Skeletal muscle tissue (tissue), 4 donors: ENCODE data around the gene SHISAL2A. TPM values are rescaled to one million over a fixed set of nuclear protein-coding genes. Genes with fewer than 3 reads are reported as not detected.
"Not testable (repeated sequence)": the region's sequence is repeated elsewhere in the genome, so short reads cannot be mapped to it uniquely, and the experiment has no call there.

Experiments
- H3K27ac ChIP-seq: one replicate; pipeline ENCODE4 v1.7.0; 2013; ENCODE audit warnings: mild to moderate bottlenecking, low read depth, low read length, inconsistent platforms
- H3K27me3 ChIP-seq, 3 donors: one replicate each; pipeline ENCODE4 v1.7.0; 2013; ENCODE audit warnings: low read length in 3 of 3; ENCODE audit not compliant: control insufficient read depth in 3 of 3, insufficient read depth in 3 of 3
- H3K36me3 ChIP-seq, 3 donors: one replicate each; pipeline ENCODE4 v1.7.0; 2013; ENCODE audit warnings: low read length in 3 of 3; ENCODE audit not compliant: control insufficient read depth in 3 of 3, insufficient read depth in 3 of 3
- H3K4me1 ChIP-seq, 3 donors: one replicate each; pipeline ENCODE4 v1.7.0; 2013; ENCODE audit warnings: low read length in 3 of 3, mild to moderate bottlenecking in 3 of 3; ENCODE audit not compliant: control insufficient read depth in 3 of 3, insufficient read depth in 3 of 3
- H3K4me3 ChIP-seq, 3 donors: one replicate each; pipeline ENCODE4 v1.7.0; 2013; ENCODE audit warnings: low read length in 3 of 3
- H3K9ac ChIP-seq, 3 donors: one replicate each; pipeline ENCODE4 v1.7.0; 2013; ENCODE audit warnings: low read length in 3 of 3, mild to moderate bottlenecking in 3 of 3, moderate library complexity in 2 of 3, low read depth in 1 of 3
- H3K9me3 ChIP-seq, 3 donors: one replicate each; pipeline ENCODE4 v1.7.0; 2013; ENCODE audit warnings: low read length in 3 of 3; ENCODE audit not compliant: control insufficient read depth in 3 of 3
- total RNA-seq: library from RNA; depleted of rRNA; stranded (reverse); fragments of >200 nt; gene quantifications from one replicate; pipeline ENCODE4 v1.2.3, GENCODE V29; 2014
- donor health status: Osteomylitis.

Gene SHISAL2A
- total RNA-seq, 1 donor from 2014 or later: 0.52 TPM

- Histone ChIP-seq H3K27ac (peak overlapping the region; percentile 79), H3K9me3 (no peaks in the 10 kb centered on the region), H3K27me3 (no peaks in the 10 kb centered on the region), H3K4me3 (peak overlapping the region in 1 of 3 donors; percentile 15), H3K9ac (no peak overlapping the region), H3K36me3 (no peaks in the 10 kb centered on the region), H3K4me1 (peaks cover 26 to 30% (median 28%) of the 10 kb centered on the region in 3 donors)
Observed at GRCh38 chr1:52677076-52677806, 44.3 kb downstream of the SHISAL2A start.

DNA sequence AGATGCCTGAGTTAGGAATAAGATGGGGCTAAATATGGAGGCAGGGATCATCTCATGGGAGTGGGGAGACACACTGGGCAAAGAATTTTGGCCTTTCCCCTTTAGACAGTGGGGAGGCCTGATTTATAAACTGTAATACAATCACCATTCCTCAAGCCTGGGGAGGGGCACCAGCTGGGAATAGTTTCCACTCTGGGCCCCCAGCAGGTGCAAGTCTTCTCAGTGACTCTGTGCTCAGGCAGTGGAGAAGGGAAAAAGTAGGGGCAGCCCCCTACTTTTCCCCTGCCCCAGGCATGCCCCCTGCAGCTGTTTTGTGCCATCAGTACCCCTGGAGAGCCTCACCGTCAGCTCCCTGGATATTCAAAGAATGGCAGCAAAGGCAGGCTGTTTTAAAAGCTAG is 46.1 kb downstream of the SHISAL2A start:
- Histone ChIP-seq H3K4me3 (no peak overlapping the region), H3K4me1 (peaks cover 22 to 25% (median 23%) of the 10 kb centered on the region in 3 donors), H3K27me3 (no peaks in the 10 kb centered on the region), H3K36me3 (no peaks in the 10 kb centered on the region), H3K9me3 (no peaks in the 10 kb centered on the region), H3K27ac (peak overlapping the region; percentile 79), H3K9ac (peak overlapping the region in 2 of 3 donors; percentile 8 to 54)

DNA sequence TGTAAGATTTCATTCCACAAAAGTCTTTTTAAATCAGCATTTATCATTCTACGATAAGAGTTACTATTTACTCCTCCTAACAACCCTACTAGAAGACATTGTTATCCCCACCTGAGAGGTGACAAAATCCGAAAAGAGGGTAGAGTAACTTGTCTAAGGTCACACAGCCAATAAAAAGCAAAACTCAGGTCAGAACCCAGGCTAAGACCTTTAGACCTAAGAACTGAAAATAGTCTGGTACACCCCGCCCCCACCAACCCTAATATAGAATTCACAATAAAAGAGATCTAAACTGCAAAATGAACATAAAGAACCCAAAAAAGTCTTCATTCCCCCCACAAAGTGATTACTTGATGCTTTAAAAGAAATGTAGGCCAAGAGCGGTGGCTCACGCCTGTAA is 46.5 kb downstream of the SHISAL2A start:
- Histone ChIP-seq H3K4me1 (peaks cover 22 to 25% (median 23%) of the 10 kb centered on the region in 3 donors), H3K9ac (peak overlapping the region in 1 of 3 donors; percentile 8), H3K4me3 (no peak overlapping the region), H3K27me3 (no peaks in the 10 kb centered on the region), H3K27ac (peak overlapping the region; percentile 79), H3K9me3 (no peaks in the 10 kb centered on the region), H3K36me3 (no peaks in the 10 kb centered on the region)

DNA sequence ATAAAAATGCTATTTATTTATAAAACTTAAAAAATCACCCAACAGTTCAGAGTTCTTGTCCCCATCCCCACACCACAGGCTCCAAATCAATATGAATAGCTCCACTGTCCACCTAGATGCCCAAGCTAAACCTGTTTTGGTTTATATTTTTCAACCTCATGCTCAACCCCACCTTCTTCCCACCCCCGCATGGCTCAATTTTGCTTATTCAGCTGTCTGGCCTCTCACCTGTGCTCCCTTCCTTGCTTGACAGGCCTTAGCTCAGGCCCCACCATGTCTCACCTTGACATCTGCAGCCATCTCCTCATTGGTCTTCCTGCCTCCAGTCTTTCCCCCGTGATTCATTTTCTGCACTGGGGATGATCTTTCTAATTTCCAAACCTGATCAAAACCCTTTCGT is 47.4 kb downstream of the SHISAL2A start:
- Histone ChIP-seq H3K9ac (no peak overlapping the region), H3K27ac (no peak overlapping the region), H3K27me3 (no peaks in the 10 kb centered on the region), H3K4me3 (no peak overlapping the region), H3K4me1 (peaks cover 22 to 25% (median 23%) of the 10 kb centered on the region in 3 donors), H3K36me3 (peaks cover 0 to 2% (median 0%) of the 10 kb centered on the region in 3 donors), H3K9me3 (no peaks in the 10 kb centered on the region)

DNA sequence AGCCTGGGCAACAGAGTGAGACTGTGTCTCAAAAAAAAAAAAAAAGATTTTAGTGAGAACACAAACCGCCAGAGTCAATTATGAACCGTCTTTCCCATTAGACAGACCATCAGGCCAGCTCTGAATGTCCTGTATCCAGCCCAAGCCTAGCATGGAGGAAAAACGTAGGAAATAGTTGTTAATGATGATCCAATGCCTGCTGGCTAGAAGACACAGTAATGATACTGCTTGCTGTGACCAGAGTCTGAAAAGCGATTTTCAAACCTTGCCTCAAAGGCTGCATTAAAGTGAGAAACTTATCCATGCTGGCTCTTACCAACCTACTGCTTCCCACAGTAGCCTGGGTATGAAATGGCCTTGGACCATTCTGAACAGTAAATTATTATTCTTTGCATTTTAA is 48.2 kb downstream of the SHISAL2A start:
- H3K27me3 ChIP-seq: no peaks in the 10 kb centered on the region
- no peaks in the 10 kb centered on the region for H3K9me3 ChIP-seq
- H3K4me1 ChIP-seq: peaks cover 20 to 26% (median 21%) of the 10 kb centered on the region in 3 donors
- no peak overlapping the region for H3K27ac ChIP-seq
- no peak overlapping the region for H3K4me3 ChIP-seq
- peaks cover 0 to 2% (median 0%) of the 10 kb centered on the region in 3 donors for H3K36me3 ChIP-seq
- H3K9ac ChIP-seq: no peak overlapping the region

DNA sequence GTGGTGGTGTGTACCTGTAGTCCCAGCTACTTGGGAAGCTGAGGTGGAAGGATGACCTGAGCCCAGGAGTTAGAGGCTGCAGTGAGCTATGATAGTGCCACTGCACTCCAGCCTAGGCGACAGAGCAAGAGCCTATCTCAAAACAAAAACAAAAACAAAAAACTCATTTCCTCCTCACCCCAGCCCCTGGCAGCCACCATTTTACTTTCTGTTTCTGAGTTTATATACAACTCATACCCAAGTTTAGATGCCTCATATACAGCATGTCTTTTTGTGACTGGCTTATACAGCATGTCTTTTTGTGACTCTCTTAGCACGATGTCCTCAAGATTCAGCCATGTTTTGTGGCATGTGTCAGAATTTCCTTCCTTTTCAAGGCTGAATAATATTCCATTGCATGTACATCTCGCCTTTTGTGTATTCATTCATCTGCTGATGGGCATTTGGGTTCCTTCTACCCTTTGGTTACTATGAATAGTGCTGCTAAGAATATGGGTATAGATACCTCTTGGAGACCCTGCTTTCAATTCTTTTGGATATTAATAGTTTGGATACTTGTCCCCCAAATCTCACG is 50.5 kb downstream of the SHISAL2A start:
- Histone ChIP-seq H3K4me1 (peaks cover 3 to 13% (median 9%) of the 10 kb centered on the region in 3 donors), H3K27me3 (no peaks in the 10 kb centered on the region), H3K9ac (no peak overlapping the region), H3K27ac (no peak overlapping the region), H3K9me3 (no peaks in the 10 kb centered on the region), H3K4me3 (no peak overlapping the region), H3K36me3 (peaks cover 10 to 17% (median 15%) of the 10 kb centered on the region in 3 donors)

- Histone ChIP-seq H3K4me3 (no peak overlapping the region), H3K4me1 (peaks cover 0 to 4% (median 2%) of the 10 kb centered on the region in 3 donors), H3K36me3 (peaks cover 10 to 20% (median 16%) of the 10 kb centered on the region in 3 donors), H3K27ac (no peak overlapping the region), H3K9ac (no peak overlapping the region), H3K9me3 (no peaks in the 10 kb centered on the region), H3K27me3 (no peaks in the 10 kb centered on the region)
Observed at GRCh38 chr1:52684545-52684944, 51.6 kb downstream of the SHISAL2A start.

GRCh38 chr1:52686261-52686751 is 53.3 kb downstream of the SHISAL2A start:
- H3K4me3 ChIP-seq, H3K27me3 ChIP-seq, H3K27ac ChIP-seq, H3K4me1 ChIP-seq, H3K9me3 ChIP-seq: not testable (repeated sequence)
- peak overlapping the region in 1 of 3 donors; percentile 8 for H3K9ac ChIP-seq
- H3K36me3 ChIP-seq: peaks cover 14 to 25% (median 19%) of the 10 kb centered on the region in 3 donors

DNA sequence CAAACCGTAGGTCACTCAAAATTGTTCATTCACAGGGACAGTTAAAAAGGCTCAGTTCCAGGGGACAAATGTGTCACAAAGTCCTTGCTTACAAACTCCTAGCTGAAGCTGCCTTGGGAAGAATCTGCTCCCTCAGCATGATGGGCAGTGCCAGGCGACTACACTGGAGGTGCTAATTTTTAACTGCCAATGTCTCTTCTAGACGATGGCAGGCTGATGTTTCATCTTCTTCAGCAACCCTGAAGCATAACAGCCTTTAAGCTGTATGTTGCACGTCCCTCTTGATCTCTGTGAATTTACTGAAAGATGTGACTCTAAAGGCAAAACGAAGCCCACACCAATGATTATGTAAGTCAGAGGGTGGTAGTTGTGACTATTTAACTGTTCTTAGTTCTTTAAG is 53.9 kb downstream of the SHISAL2A start:
- Histone ChIP-seq H3K27ac (no peak overlapping the region), H3K4me3 (no peak overlapping the region), H3K27me3 (no peaks in the 10 kb centered on the region), H3K4me1 (peaks cover 0 to 4% (median 2%) of the 10 kb centered on the region in 3 donors), H3K9ac (no peak overlapping the region), H3K9me3 (no peaks in the 10 kb centered on the region), H3K36me3 (peaks cover 16 to 27% (median 22%) of the 10 kb centered on the region in 3 donors)

- Histone ChIP-seq H3K36me3 (peaks cover 23 to 36% (median 33%) of the 10 kb centered on the region in 3 donors), H3K4me3 (no peak overlapping the region), H3K27me3 (no peaks in the 10 kb centered on the region), H3K9me3 (no peaks in the 10 kb centered on the region), H3K4me1 (no peaks in the 10 kb centered on the region), H3K27ac (no peak overlapping the region), H3K9ac (no peak overlapping the region)
Observed at GRCh38 chr1:52691821-52692220, 58.9 kb downstream of the SHISAL2A start.
